ENCODE measurements around the gene ZNF836. TPM values are rescaled to one million over a fixed set of nuclear protein-coding genes. Genes with fewer than 3 reads are reported as not detected.

The ZNF836 gene
- polyA plus RNA-seq, 3 donors = 2.3 to 4.8 (median 2.6) TPM

GRCh38 chr19:52140032-52140710 is 31.2 kb downstream of the ZNF836 start:
- peak overlapping the region in 6 of 7 donors; percentile 11 to 98 (median 96) for H3K27ac Mint-ChIP-seq
- peaks cover 0 to 4% (median 0%) of the 10 kb centered on the region in 3 donors for H3K27me3 Mint-ChIP-seq (ENCODE audit: low read depth in 3 of 3)
- Histone ChIP-seq H3K4me1 (ENCODE audit: control insufficient read depth in 1 of 2, insufficient read depth in 2 of 2, low read length in 2 of 2) (peaks cover 12 to 16% of the 10 kb centered on the region in 2 donors), H3K9ac (ENCODE audit: insufficient read depth, low read length, poor library complexity, severe bottlenecking) (peak overlapping the region; percentile 79), H3K27me3 (ENCODE audit: control insufficient read depth in 2 of 2, insufficient read depth in 2 of 2, low read length in 2 of 2) (no peaks in the 10 kb centered on the region), H2AFZ (ENCODE audit: insufficient read depth, low read depth, low read length, poor library complexity, severe bottlenecking) (peak overlapping the region; percentile 97), H3K27ac (ENCODE audit: low read depth in 1 of 2, low read length in 2 of 2) (peak overlapping the region; percentile 85 to 93), H3K9me3 (replicated peaks in 1 of 2; ENCODE audit: control insufficient read depth in 1 of 2, insufficient read depth in 1 of 2, low read length in 2 of 2) (peaks cover 39 to 59% of the 10 kb centered on the region in 2 donors), H3K36me3 (replicated peaks in 1 of 2; ENCODE audit: control insufficient read depth in 1 of 2, insufficient read depth in 2 of 2, low read length in 2 of 2) (peaks cover 0 to 11% of the 10 kb centered on the region in 2 donors), H4K20me1 (ENCODE audit: insufficient read depth, low read length) (no peaks in the 10 kb centered on the region), H3K79me2 (ENCODE audit: insufficient read depth, low read length) (peaks cover 25% of the 10 kb centered on the region), H3K4me3 (replicated peaks in 1 of 3; ENCODE audit: low read depth in 2 of 3, low read length in 3 of 3) (peak overlapping the region; percentile 91 to 97 (median 94)), H3K4me2 (replicated peaks; ENCODE audit: extremely low read depth, low read length, poor library complexity, severe bottlenecking) (peak overlapping the region; percentile 95)
- peaks cover 16% of the 10 kb centered on the region for H3K4me1 Mint-ChIP-seq
- TF ChIP-seq CTCF (IDR thresholded peaks at IDR 0.05) = no peak
- peaks cover 24 to 75% (median 58%) of the 10 kb centered on the region in 7 donors for H3K9me3 Mint-ChIP-seq
- intact Hi-C loops (cut with micrococcal nuclease) = loop anchor here in 1 of 2 donors (5.0 kb wide), 1 partner anchor 157 kb away; the partner anchor contains the start of gene ZNF480
- H3K36me3 Mint-ChIP-seq = peaks cover 14 to 27% of the 10 kb centered on the region in 2 donors
- WGBS (ENCODE audit: insufficient coverage) = 40% methylated on average over 9 of the region's 22 CpGs
- H3K4me3 Mint-ChIP-seq = peak overlapping the region; percentile 98 to 99
- no peak for DNase-seq

- Histone ChIP-seq H3K9me3 (replicated peaks in 1 of 2; ENCODE audit: control insufficient read depth in 1 of 2, insufficient read depth in 1 of 2, low read length in 2 of 2) (peaks cover 46 to 59% of the 10 kb centered on the region in 2 donors), H3K9ac (ENCODE audit: insufficient read depth, low read length, poor library complexity, severe bottlenecking) (peak within 1 kb of the TSS; percentile 79), H3K4me3 (replicated peaks in 1 of 3; ENCODE audit: low read depth in 2 of 3, low read length in 3 of 3) (peak within 1 kb of the TSS; percentile 91 to 97 (median 94)), H3K4me1 (ENCODE audit: control insufficient read depth in 1 of 2, insufficient read depth in 2 of 2, low read length in 2 of 2) (peaks cover 12 to 16% of the 10 kb centered on the region in 2 donors), H2AFZ (ENCODE audit: insufficient read depth, low read depth, low read length, poor library complexity, severe bottlenecking) (peak within 1 kb of the TSS; percentile 97), H3K4me2 (replicated peaks; ENCODE audit: extremely low read depth, low read length, poor library complexity, severe bottlenecking) (peak within 1 kb of the TSS; percentile 95), H3K36me3 (replicated peaks in 1 of 2; ENCODE audit: control insufficient read depth in 1 of 2, insufficient read depth in 2 of 2, low read length in 2 of 2) (peaks cover 0 to 18% of the 10 kb centered on the region in 2 donors), H3K79me2 (ENCODE audit: insufficient read depth, low read length) (peaks cover 29% of the 10 kb centered on the region), H4K20me1 (ENCODE audit: insufficient read depth, low read length) (no peaks in the 10 kb centered on the region), H3K27me3 (ENCODE audit: control insufficient read depth in 2 of 2, insufficient read depth in 2 of 2, low read length in 2 of 2) (no peaks in the 10 kb centered on the region), H3K27ac (ENCODE audit: low read depth in 1 of 2, low read length in 2 of 2) (peak within 1 kb of the TSS; percentile 85 to 93)
- intact Hi-C loops (cut with micrococcal nuclease) = loop anchor here (2.0 to 5.0 kb wide), 5 partner anchors 31 to 158 kb away; partner anchors contain the start of genes PPP2R1A (in 1 of the 2), ZNF480 (in 1 of the 2) and ZNF836 (in 1 of the 2)
- TF ChIP-seq CTCF (IDR thresholded peaks at IDR 0.05) = peak; percentile 94
- peak within 1 kb of the TSS; percentile 96 to 98 (median 96) for H3K27ac Mint-ChIP-seq
- H3K36me3 Mint-ChIP-seq = peaks cover 19 to 34% of the 10 kb centered on the region in 2 donors
- H3K4me1 Mint-ChIP-seq = peaks cover 16% of the 10 kb centered on the region
- peak within 1 kb of the TSS; percentile 98 to 99 for H3K4me3 Mint-ChIP-seq
- DNase-seq = peak; percentile 89 to 91 (median 90)
- H3K27me3 Mint-ChIP-seq (ENCODE audit: low read depth in 3 of 3) = peaks cover 0 to 4% (median 0%) of the 10 kb centered on the region in 3 donors
- peaks cover 28 to 76% (median 62%) of the 10 kb centered on the region in 7 donors for H3K9me3 Mint-ChIP-seq
- under 1% methylated on average over 43 of the region's 49 CpGs for WGBS (ENCODE audit: insufficient coverage)
Observed at GRCh38 chr19:52139252-52140031, 32.0 kb downstream of the ZNF836 start, which contains the start of gene ZNF616. TSS of gene ZNF616 (minus strand) at chr19:52139938. CDS start at chr19:52130512, 9,426 bp downstream.
